H1 (cell line): Measurements from ENCODE around the gene LRRFIP1. TPM values are rescaled to one million over a fixed set of nuclear protein-coding genes. Genes with fewer than 3 reads are reported as not detected.
"Not testable (repeated sequence)": the region's sequence is repeated elsewhere in the genome, so short reads cannot be mapped to it uniquely, and the experiment has no call there.

Source experiments
- CTCF ChIA-PET: fragments of 300-600 bp; sonication (Branson Sonifier 250); formaldehyde crosslinking; loops from one replicate; lab custom pipeline; 2021; ENCODE audit not compliant: partially characterized antibody; lab: Charles Lee
- POLR2A ChIA-PET: fragments of 300-600 bp; sonication (Branson Sonifier 250); formaldehyde crosslinking; loops from one replicate; lab custom pipeline; 2021; ENCODE audit warnings: inconsistent platforms; ENCODE audit not compliant: partially characterized antibody; lab: Charles Lee
- DNase-seq, 2 experiments: peaks; one replicate each; pipeline versions ENCODE4 v3.0.0 to v3.0.0-alpha.2; 2010 to 2022; ENCODE audit warnings: low spot score in 2 of 2, low read depth in 1 of 2, mixed read lengths in 1 of 2
- FAIRE-seq: peaks from 2 replicates; lab custom pipeline; 2011; peaks lifted over from hg19 to GRCh38; lab: Jason Lieb, UNC
- H2AFZ ChIP-seq: 2 replicates; pipeline ENCODE4 v1.8.1; 2012; ENCODE audit warnings: low read length, inconsistent platforms
- H2AK5ac ChIP-seq: 2 replicates; pipeline ENCODE4 v1.6.1; 2013; ENCODE audit warnings: low read depth, low read length
- H2BK120ac ChIP-seq: replicated peaks from 2 replicates; pipeline ENCODE3; 2013; ENCODE audit warnings: low read depth, low read length, inconsistent platforms
- H2BK12ac ChIP-seq: 2 replicates; pipeline ENCODE4 v1.6.1; 2013; ENCODE audit warnings: low read depth, low read length
- H2BK15ac ChIP-seq: 2 replicates; pipeline ENCODE4 v1.6.1; 2013; ENCODE audit warnings: low read length
- H2BK20ac ChIP-seq: 2 replicates; pipeline ENCODE4 v1.6.1; 2013; ENCODE audit warnings: low read length
- H2BK5ac ChIP-seq: 2 replicates; pipeline ENCODE4 v1.6.1; 2013; ENCODE audit warnings: low read depth, low read length
- H3K14ac ChIP-seq: 2 replicates; pipeline ENCODE4 v1.6.1; 2013; ENCODE audit warnings: inconsistent platforms; ENCODE audit not compliant: insufficient read length
- H3K18ac ChIP-seq: 2 replicates; pipeline ENCODE4 v1.6.1; 2013; ENCODE audit warnings: low read length; ENCODE audit errors: extremely low read depth
- H3K23ac ChIP-seq: 2 replicates; pipeline ENCODE4 v1.6.1; 2013; ENCODE audit warnings: inconsistent platforms; ENCODE audit not compliant: insufficient read length
- H3K23me2 ChIP-seq: 2 replicates; pipeline ENCODE4 v1.6.1; 2013; ENCODE audit warnings: low read depth, low read length
- H3K27ac ChIP-seq: 2 replicates; pipeline ENCODE4 v1.6.1; 2011; ENCODE audit warnings: low read depth, low read length, inconsistent platforms
- H3K27me3 ChIP-seq, 4 experiments: replicated peaks in 1 of 4; 1 replicate in 1 of 4; 2 replicates in 3 of 4; pipeline versions ENCODE4 v1.6.1 to v1.8.1; 2011 to 2013; ENCODE audit warnings: low read length in 3 of 4, mild to moderate bottlenecking in 3 of 4, inconsistent platforms in 2 of 4, mixed read lengths in 2 of 4, moderate library complexity in 1 of 4; ENCODE audit not compliant: control insufficient read depth in 3 of 4, insufficient read depth in 3 of 4; ENCODE audit errors: extremely low read depth in 1 of 4
- H3K36me3 ChIP-seq, 4 experiments: 2 replicates each; pipeline versions ENCODE4 v1.6.1 to v1.8.1; 2011 to 2013; ENCODE audit warnings: mild to moderate bottlenecking in 4 of 4, low read length in 3 of 4, moderate library complexity in 2 of 4, control low read depth in 1 of 4, inconsistent platforms in 1 of 4; ENCODE audit not compliant: insufficient read depth in 4 of 4, control insufficient read depth in 2 of 4
- H3K4ac ChIP-seq: replicated peaks from 2 replicates; pipeline ENCODE3; 2013; ENCODE audit warnings: low read length, low read depth, mixed read lengths, inconsistent platforms; ENCODE audit not compliant: insufficient read length
- H3K4me1 ChIP-seq, 4 experiments: replicated peaks in 1 of 4; 1 replicate in 1 of 4; 2 replicates in 3 of 4; pipeline versions ENCODE4 v1.6.1 to v1.8.1; 2011 to 2013; ENCODE audit warnings: low read length in 3 of 4, inconsistent platforms in 2 of 4, mixed read lengths in 1 of 4; ENCODE audit not compliant: insufficient read depth in 4 of 4, control insufficient read depth in 3 of 4
- H3K4me2 ChIP-seq, 2 experiments: 2 replicates each; pipeline versions ENCODE4 v1.6.1 to v1.8.1; 2011 to 2013; ENCODE audit warnings: low read depth in 2 of 2, low read length in 2 of 2, control low read depth in 1 of 2, inconsistent platforms in 1 of 2, mild to moderate bottlenecking in 1 of 2; ENCODE audit not compliant: insufficient read depth in 1 of 2
- H3K4me3 ChIP-seq, 4 experiments: fragments of 200-600, 300-600 bp in 1 of 4; sonication (generic), shearing (Covaris generic), sonication (Bioruptor Twin) in 1 of 4; 2 replicates each; pipeline versions ENCODE4 v1.5.1 to v1.8.1; 2011 to 2016; ENCODE audit warnings: low read length in 4 of 4, low read depth in 3 of 4, control low read depth in 2 of 4, inconsistent platforms in 2 of 4, mild to moderate bottlenecking in 2 of 4, mixed read lengths in 1 of 4, moderate library complexity in 1 of 4; ENCODE audit not compliant: insufficient read depth in 2 of 4; ENCODE audit errors: extremely low read depth in 1 of 4
- H3K56ac ChIP-seq: replicated peaks from 2 replicates; pipeline ENCODE3; 2013; ENCODE audit warnings: low read depth, mild to moderate bottlenecking, mixed read lengths, low read length, inconsistent platforms; ENCODE audit not compliant: insufficient read length
- H3K79me1 ChIP-seq: 2 replicates; pipeline ENCODE4 v1.6.1; 2013; ENCODE audit warnings: low read depth, low read length, control low read depth
- H3K79me2 ChIP-seq, 2 experiments: 2 replicates each; pipeline versions ENCODE4 v1.6.1 to v1.8.1; 2012 to 2013; ENCODE audit warnings: low read length in 2 of 2, mild to moderate bottlenecking in 2 of 2, inconsistent platforms in 1 of 2; ENCODE audit not compliant: insufficient read depth in 2 of 2, control insufficient read depth in 1 of 2
- H3K9ac ChIP-seq, 4 experiments: replicated peaks in 1 of 4; 1 replicate in 1 of 4; 2 replicates in 3 of 4; pipeline versions ENCODE4 v1.6.1 to v1.8.1; 2011 to 2013; ENCODE audit warnings: low read depth in 3 of 4, low read length in 3 of 4, control low read depth in 2 of 4, mild to moderate bottlenecking in 2 of 4, moderate library complexity in 2 of 4, inconsistent platforms in 1 of 4; ENCODE audit errors: extremely low read depth in 1 of 4
- H3K9me3 ChIP-seq, 2 experiments: 2 replicates each; pipeline versions ENCODE4 v1.6.1 to v1.8.1; 2012 to 2013; ENCODE audit warnings: mild to moderate bottlenecking in 2 of 2, moderate library complexity in 2 of 2, control low read depth in 1 of 2, inconsistent platforms in 1 of 2, low read depth in 1 of 2, low read length in 1 of 2, mixed read lengths in 1 of 2; ENCODE audit not compliant: insufficient read depth in 2 of 2
- H4K20me1 ChIP-seq, 2 experiments: replicated peaks in 1 of 2; 2 replicates each; pipeline versions ENCODE3 to v1.8.1; 2011 to 2013; ENCODE audit warnings: inconsistent platforms in 2 of 2, low read length in 2 of 2, mild to moderate bottlenecking in 1 of 2; ENCODE audit not compliant: insufficient read depth in 2 of 2, control insufficient read depth in 1 of 2
- H4K5ac ChIP-seq: 2 replicates; pipeline ENCODE4 v1.6.1; 2013; ENCODE audit warnings: low read length, low read depth, mixed read lengths, inconsistent platforms; ENCODE audit not compliant: insufficient read length
- H4K8ac ChIP-seq: 2 replicates; pipeline ENCODE4 v1.8.0; 2013; ENCODE audit warnings: mild to moderate bottlenecking, moderate library complexity, low read length, inconsistent platforms; ENCODE audit not compliant: insufficient read depth; ENCODE audit errors: extremely low read depth
- H4K91ac ChIP-seq: replicated peaks from 2 replicates; pipeline ENCODE3; 2013; ENCODE audit warnings: low read length, mixed read lengths, inconsistent platforms; ENCODE audit not compliant: insufficient read length
- WGBS, 2 experiments: shearing (Covaris generic) in 1 of 2; methylation state at CpG; one replicate each; pipeline versions ENCODE4 v1.1.6 to v1.1.7; 2013 to 2015; ENCODE audit warnings: low lambda C conversion rate in 2 of 2, mixed read lengths in 2 of 2, inconsistent platforms in 1 of 2, low coverage in 1 of 2, missing lambda C conversion rate in 1 of 2; ENCODE audit not compliant: insufficient replicate concordance in 2 of 2, insufficient coverage in 1 of 2, insufficient read length in 1 of 2; ENCODE audit errors: extremely low coverage in 1 of 2, missing lambda C conversion rate in 1 of 2; 5-methylcytosine and 5-hydroxymethylcytosine counted together
- polyA plus RNA-seq, 7 experiments: library from polyadenylated mRNA; depleted of rRNA in 3 of 7; stranded (reverse) in 5 of 7; unstranded in 2 of 7; fragments of >200 nt in 5 of 7; fragments of 200-250 nt in 2 of 7; gene quantifications; 1 replicate in 5 of 7; 2 replicates in 1 of 7; 4 replicates in 1 of 7; pipeline versions ENCODE4 v1.2.1 to v1.2.3, GENCODE V29; 2011 to 2013; ENCODE audit warnings: missing spikeins in 2 of 7, mixed read lengths in 2 of 7
- total RNA-seq: library from RNA; stranded (reverse); fragmentation: NEBNext Ultra II Directional; extraction: Animal tissue kit (Norgen Biotek cat#: 25700); gene quantifications from 2 replicates; pipeline ENCODE4 v1.2.1, GENCODE V29; 2021

The LRRFIP1 gene
- total and polyA plus RNA-seq, 2 of the 8 experiments (the other 6 are each of a cell fraction or from before 2014, with no cell fraction given), result 12.1 to 75.8 TPM

DNA sequence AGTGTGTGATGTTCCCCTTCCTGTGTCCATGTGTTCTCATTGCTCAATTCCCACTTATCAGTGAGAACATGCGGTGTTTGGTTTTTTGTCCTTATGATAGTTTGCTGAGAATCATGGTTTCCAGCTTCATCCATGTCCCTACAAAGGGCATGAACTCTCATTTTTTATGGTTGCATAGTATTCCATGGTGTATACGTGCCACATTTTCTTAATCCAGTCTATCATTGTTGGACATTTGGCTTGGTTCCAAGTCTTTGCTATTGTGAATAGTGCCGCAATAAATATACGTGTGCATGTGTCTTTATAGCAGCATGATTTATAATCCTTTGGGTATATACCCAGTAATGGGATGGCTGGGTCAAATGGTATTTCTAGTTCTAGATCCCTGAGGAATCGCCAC, 156.3 kb downstream of the LRRFIP1 start:
- H4K5ac ChIP-seq, H2BK12ac ChIP-seq, H2AK5ac ChIP-seq, H3K4me1 ChIP-seq, H4K20me1 ChIP-seq, H3K18ac ChIP-seq, H2BK15ac ChIP-seq, H3K56ac ChIP-seq, H4K91ac ChIP-seq, H3K23ac ChIP-seq, H3K79me2 ChIP-seq, H2BK5ac ChIP-seq, POLR2A ChIA-PET, H2BK20ac ChIP-seq, H3K4me3 ChIP-seq, H4K8ac ChIP-seq, H2AFZ ChIP-seq, H3K4ac ChIP-seq, H3K23me2 ChIP-seq, DNase-seq, H3K14ac ChIP-seq, H2BK120ac ChIP-seq, H3K27me3 ChIP-seq, FAIRE-seq, H3K27ac ChIP-seq, H3K9ac ChIP-seq, H3K79me1 ChIP-seq, H3K4me2 ChIP-seq: not testable (repeated sequence)
- Histone ChIP-seq H3K9me3 (peaks cover 17 to 18% of the 10 kb centered on the region in 2 experiments), H3K36me3 (peaks cover 0 to 16% (median 8%) of the 10 kb centered on the region in 4 experiments; a peak in 4 of 8 replicates)
- 91% methylated on average over 2 of the region's 5 CpGs; no CpG with 5 or more reads in 1 of the 2 experiments for WGBS, 2 experiments
- CTCF ChIA-PET, result interaction anchor here (0.7 kb wide), 1 partner anchor 9 kb away, joined by 3 read pairs; no protein-coding TSS in a partner anchor
